ENCODE measurements around the gene ME3. TPM values are rescaled to one million over a fixed set of nuclear protein-coding genes. Genes with fewer than 3 reads are reported as not detected.

The ME3 gene
- total RNA-seq, 1 experiment from 2014 or later: 14.2 TPM

DNA sequence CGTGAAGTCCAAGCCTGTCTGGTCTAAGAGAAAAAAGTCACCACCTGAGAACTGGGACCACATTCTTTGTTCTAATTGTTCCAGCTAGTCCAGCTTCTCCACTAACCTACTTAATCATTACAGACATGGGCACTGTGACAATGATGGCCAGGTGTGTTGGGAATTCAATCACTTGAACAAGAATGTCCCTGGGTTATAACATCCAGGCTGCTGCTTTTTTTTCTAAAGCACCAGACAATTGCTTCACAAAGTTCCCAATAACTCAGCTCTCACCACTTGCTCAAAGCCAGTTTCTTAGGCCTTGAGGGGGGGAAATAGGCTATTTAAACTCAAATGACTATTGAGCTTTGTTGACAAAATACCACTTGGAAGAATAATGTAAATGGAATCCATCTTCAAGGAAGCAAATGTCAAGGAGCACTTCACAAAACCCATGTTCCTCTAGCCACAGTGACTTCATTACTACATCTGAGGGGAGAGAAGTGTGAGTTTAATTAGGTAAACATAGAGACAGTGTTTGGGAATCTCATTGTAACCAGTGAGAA is 80.3 kb downstream of the ME3 start:
- Mint-ChIP-seq H3K27ac (ENCODE audit: unreplicated experiment) (peak overlapping the region; percentile 91), H3K4me3 (ENCODE audit: low read depth, unreplicated experiment) (peak overlapping the region; percentile 37), H3K36me3 (ENCODE audit: insufficient read depth, unreplicated experiment) (peaks cover 12% of the 10 kb centered on the region), H3K27me3 (ENCODE audit: unreplicated experiment) (no peaks in the 10 kb centered on the region), H3K4me1 (ENCODE audit: low read depth, unreplicated experiment) (peaks cover 38% of the 10 kb centered on the region), H3K9me3 (ENCODE audit: low read depth, unreplicated experiment) (no peaks in the 10 kb centered on the region)
- TF ChIP-seq, protein P1, sequence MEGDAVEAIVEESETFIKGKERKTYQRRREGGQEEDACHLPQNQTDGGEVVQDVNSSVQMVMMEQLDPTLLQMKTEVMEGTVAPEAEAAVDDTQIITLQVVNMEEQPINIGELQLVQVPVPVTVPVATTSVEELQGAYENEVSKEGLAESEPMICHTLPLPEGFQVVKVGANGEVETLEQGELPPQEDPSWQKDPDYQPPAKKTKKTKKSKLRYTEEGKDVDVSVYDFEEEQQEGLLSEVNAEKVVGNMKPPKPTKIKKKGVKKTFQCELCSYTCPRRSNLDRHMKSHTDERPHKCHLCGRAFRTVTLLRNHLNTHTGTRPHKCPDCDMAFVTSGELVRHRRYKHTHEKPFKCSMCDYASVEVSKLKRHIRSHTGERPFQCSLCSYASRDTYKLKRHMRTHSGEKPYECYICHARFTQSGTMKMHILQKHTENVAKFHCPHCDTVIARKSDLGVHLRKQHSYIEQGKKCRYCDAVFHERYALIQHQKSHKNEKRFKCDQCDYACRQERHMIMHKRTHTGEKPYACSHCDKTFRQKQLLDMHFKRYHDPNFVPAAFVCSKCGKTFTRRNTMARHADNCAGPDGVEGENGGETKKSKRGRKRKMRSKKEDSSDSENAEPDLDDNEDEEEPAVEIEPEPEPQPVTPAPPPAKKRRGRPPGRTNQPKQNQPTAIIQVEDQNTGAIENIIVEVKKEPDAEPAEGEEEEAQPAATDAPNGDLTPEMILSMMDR (IDR thresholded peaks at IDR 0.05; ENCODE audit: unreplicated experiment): no peak
- CTCF ChIA-PET: interaction anchor here (1.1 to 2.0 kb wide), 2 partner anchors 16 to 68 kb away, joined by 4 to 7 read pairs; no protein-coding TSS in a partner anchor
- no TSS peak for BruUV-seq (replicated peaks)
- intact Hi-C loops (cut with micrococcal nuclease; ENCODE audit: unreplicated experiment): loop anchor here (2.0 to 10.0 kb wide), 2 partner anchors 13 to 67 kb away; no protein-coding TSS in a partner anchor
- DNase-seq: no peak

DNA sequence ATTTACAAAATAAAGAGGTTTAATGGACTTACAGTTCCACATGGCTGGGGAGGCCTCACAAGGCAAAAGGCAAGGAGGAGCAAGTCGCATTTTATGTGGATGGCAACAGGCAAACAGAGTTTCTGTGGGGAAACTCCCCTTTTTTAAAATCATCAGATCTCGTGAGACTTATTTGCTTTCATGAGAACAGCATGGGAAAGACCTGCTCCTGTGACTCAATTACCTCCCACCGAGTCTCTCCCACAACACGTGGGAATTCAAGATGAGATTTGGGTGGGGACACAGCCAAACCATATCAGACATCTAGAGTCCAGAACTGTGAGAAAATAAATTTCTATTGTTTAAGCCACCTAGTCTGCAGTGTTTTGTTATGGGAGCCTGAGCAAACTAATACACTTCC is 80.8 kb downstream of the ME3 start:
- Mint-ChIP-seq H3K4me1 (ENCODE audit: low read depth, unreplicated experiment) (peaks cover 38% of the 10 kb centered on the region), H3K4me3 (ENCODE audit: low read depth, unreplicated experiment) (no peak overlapping the region), H3K27me3 (ENCODE audit: unreplicated experiment) (no peaks in the 10 kb centered on the region), H3K9me3 (ENCODE audit: low read depth, unreplicated experiment) (no peaks in the 10 kb centered on the region), H3K36me3 (ENCODE audit: insufficient read depth, unreplicated experiment) (peaks cover 12% of the 10 kb centered on the region), H3K27ac (ENCODE audit: unreplicated experiment) (peak overlapping the region; percentile 58)
- intact Hi-C loops (cut with micrococcal nuclease; ENCODE audit: unreplicated experiment): loop anchor here (2.0 to 10.0 kb wide), 2 partner anchors 13 to 67 kb away; no protein-coding TSS in a partner anchor
- CTCF ChIA-PET: no interaction called here
- TF ChIP-seq, protein P1 (IDR thresholded peaks at IDR 0.05; ENCODE audit: unreplicated experiment): no peak
- BruUV-seq (replicated peaks): no TSS peak
- no peak for DNase-seq

DNA sequence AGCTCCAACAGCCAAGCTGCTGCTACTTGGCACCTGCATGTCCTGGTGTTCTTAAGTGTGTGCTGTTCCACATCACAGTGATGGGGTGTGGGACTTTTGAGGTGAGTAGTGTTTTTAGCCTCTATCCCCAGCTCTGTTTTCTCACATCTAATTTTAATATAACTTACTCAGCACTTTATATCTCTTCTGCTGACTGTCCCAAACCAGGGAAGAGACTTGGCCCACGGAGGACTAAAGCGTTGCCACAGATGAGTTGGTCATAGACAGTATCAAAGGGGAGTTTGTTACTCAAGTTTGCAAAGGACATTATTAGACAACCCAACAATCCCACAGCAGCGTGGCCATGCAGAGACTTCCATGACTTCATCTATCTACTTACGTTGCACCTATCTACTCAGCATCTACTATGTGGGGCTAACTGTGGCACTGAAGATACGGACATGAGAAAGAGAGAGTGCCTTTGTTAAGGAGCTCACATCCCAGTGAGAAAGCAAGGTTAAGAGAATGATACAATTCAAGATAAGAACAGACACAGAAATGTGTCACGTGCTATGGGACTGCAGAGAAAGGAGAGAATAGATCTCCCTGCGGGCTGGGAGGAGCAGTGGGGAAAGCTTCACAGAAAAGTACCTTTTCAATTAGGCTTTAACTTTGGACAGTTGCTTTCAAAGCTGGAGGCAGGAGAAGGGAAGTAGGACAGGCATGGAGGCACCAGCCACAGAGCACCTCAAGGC is 82.4 kb downstream of the ME3 start:
- H3K27ac Mint-ChIP-seq (ENCODE audit: unreplicated experiment): peak overlapping the region; percentile 40
- CTCF ChIA-PET: no interaction called here

DNA sequence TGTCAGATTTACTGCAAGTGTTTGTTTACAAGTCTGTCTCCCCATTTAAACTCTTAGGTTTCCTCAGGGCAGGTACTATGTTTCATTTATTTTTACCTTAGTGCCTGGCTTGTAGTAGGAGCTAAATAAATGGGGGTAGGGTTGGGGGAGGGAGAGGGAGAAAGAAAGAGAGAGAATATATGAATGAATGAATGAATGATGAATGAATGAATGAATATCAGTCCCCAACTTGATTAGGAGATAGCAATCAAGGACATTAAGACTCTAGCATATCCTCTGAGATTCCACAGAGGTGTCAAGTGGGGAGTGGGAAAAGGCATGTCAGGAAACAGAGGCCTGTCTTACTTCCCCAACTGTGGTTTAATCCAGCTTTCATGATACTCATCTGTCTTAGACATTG is 83.2 kb downstream of the ME3 start:
- intact Hi-C loops (cut with micrococcal nuclease; ENCODE audit: unreplicated experiment): no loop called here
- CTCF ChIA-PET: no interaction called here
- no TSS peak for BruUV-seq (replicated peaks)
- DNase-seq: no peak
- no peaks in the 10 kb centered on the region for H3K9me3 Mint-ChIP-seq (ENCODE audit: low read depth, unreplicated experiment)
- TF ChIP-seq, protein P1 (IDR thresholded peaks at IDR 0.05; ENCODE audit: unreplicated experiment): no peak
- H3K36me3 Mint-ChIP-seq (ENCODE audit: insufficient read depth, unreplicated experiment): peaks cover 12% of the 10 kb centered on the region
- no peak overlapping the region for H3K27ac Mint-ChIP-seq (ENCODE audit: unreplicated experiment)
- peaks cover 38% of the 10 kb centered on the region for H3K4me1 Mint-ChIP-seq (ENCODE audit: low read depth, unreplicated experiment)
- no peaks in the 10 kb centered on the region for H3K27me3 Mint-ChIP-seq (ENCODE audit: unreplicated experiment)
- H3K4me3 Mint-ChIP-seq (ENCODE audit: low read depth, unreplicated experiment): no peak overlapping the region

More for the DNA sequence above, 82.4 kb downstream of the ME3 start:
- intact Hi-C loops (cut with micrococcal nuclease; ENCODE audit: unreplicated experiment): loop anchor here (10.0 kb wide), 1 partner anchor 65 kb away; no protein-coding TSS in a partner anchor
- TF ChIP-seq, protein P1 (IDR thresholded peaks at IDR 0.05; ENCODE audit: unreplicated experiment): no peak
- no peaks in the 10 kb centered on the region for H3K9me3 Mint-ChIP-seq (ENCODE audit: low read depth, unreplicated experiment)
- no peak for DNase-seq
- peaks cover 38% of the 10 kb centered on the region for H3K4me1 Mint-ChIP-seq (ENCODE audit: low read depth, unreplicated experiment)
- H3K4me3 Mint-ChIP-seq (ENCODE audit: low read depth, unreplicated experiment): no peak overlapping the region
- peaks cover 12% of the 10 kb centered on the region for H3K36me3 Mint-ChIP-seq (ENCODE audit: insufficient read depth, unreplicated experiment)
- H3K27me3 Mint-ChIP-seq (ENCODE audit: unreplicated experiment): no peaks in the 10 kb centered on the region
- BruUV-seq (replicated peaks): no TSS peak
